ENCODE data around the gene ADPRS. TPM values are rescaled to one million over a fixed set of nuclear protein-coding genes. Genes with fewer than 3 reads are reported as not detected.

Gene ADPRS
- total and polyA plus RNA-seq, 7 donors = 21.6 to 49.6 (median 30.0) TPM

GRCh38 chr1:36139521-36139920 lies 50.8 kb downstream of the ADPRS start:
- H3K27me3 ChIP-seq = no peaks in the 10 kb centered on the region
- H3K4me3 ChIP-seq = no peak overlapping the region
- intact Hi-C loops (cut with DNase I) = no loop called here
- 90 to 96% methylated on average over 5 of the region's 5 CpGs for WGBS, 2 donors
- H3K27ac ChIP-seq = peak overlapping the region in 1 of 4 donors; percentile 33
- TF ChIP-seq EP300 (IDR thresholded peaks at IDR 0.05) (no peak), POLR2AphosphoS5 (IDR thresholded peaks at IDR 0.05) (no peak), POLR2A (IDR thresholded peaks at IDR 0.05) (no peak), CTCF (IDR thresholded peaks at IDR 0.05) (no peak)
- DNase-seq = no peak
- H3K4me1 ChIP-seq = peaks cover 0 to 59% (median 48%) of the 10 kb centered on the region in 4 donors
- H3K36me3 ChIP-seq = peaks cover 7 to 35% (median 16%) of the 10 kb centered on the region in 4 donors
- H3K9me3 ChIP-seq = no peaks in the 10 kb centered on the region

- intact Hi-C loops (cut with DNase I) = no loop called here
- 11 to 20% methylated on average over 1 of the region's 1 CpG for WGBS, 2 donors
- H3K4me1 ChIP-seq = peaks cover 0 to 36% (median 22%) of the 10 kb centered on the region in 4 donors
- H3K27ac ChIP-seq = peak overlapping the region in 2 of 4 donors; percentile 4 to 25
- H3K36me3 ChIP-seq = peaks cover 7 to 30% (median 15%) of the 10 kb centered on the region in 4 donors
- H3K9me3 ChIP-seq = no peaks in the 10 kb centered on the region
- no peak for DNase-seq
- H3K27me3 ChIP-seq = no peaks in the 10 kb centered on the region
- TF ChIP-seq CTCF (IDR thresholded peaks at IDR 0.05) (no peak), EP300 (IDR thresholded peaks at IDR 0.05) (no peak), POLR2A (IDR thresholded peaks at IDR 0.05) (no peak), POLR2AphosphoS5 (IDR thresholded peaks at IDR 0.05) (no peak)
- no peak overlapping the region for H3K4me3 ChIP-seq
Observed at GRCh38 chr1:36142121-36142520, 53.4 kb downstream of the ADPRS start.

- Histone ChIP-seq H3K4me3 (no peak overlapping the region), H3K4me1 (peaks cover 0 to 40% (median 24%) of the 10 kb centered on the region in 4 donors), H3K27ac (no peak overlapping the region), H3K9me3 (no peaks in the 10 kb centered on the region), H3K27me3 (no peaks in the 10 kb centered on the region), H3K36me3 (peaks cover 2 to 19% (median 6%) of the 10 kb centered on the region in 4 donors)
- intact Hi-C loops (cut with DNase I) = no loop called here
- WGBS, 2 donors = 85 to 92% methylated on average over 4 of the region's 4 CpGs
- no peak for TF ChIP-seq POLR2A (IDR thresholded peaks at IDR 0.05)
- TF ChIP-seq POLR2AphosphoS5 (IDR thresholded peaks at IDR 0.05) = no peak
- no peak for TF ChIP-seq EP300 (IDR thresholded peaks at IDR 0.05)
- TF ChIP-seq CTCF (IDR thresholded peaks at IDR 0.05) = no peak
- no peak for DNase-seq
Observed at GRCh38 chr1:36143424-36143823, 54.7 kb downstream of the ADPRS start.

Other genes with a start within 250 kb of the ADPRS start
- 10 to 100 TPM; 17.1 to 26.3 (median 19.6) TPM for gene AGO1, start 205.7 kb upstream of the ADPRS start, total RNA-seq
- gene AGO1, start 205.7 kb upstream of the ADPRS start, polyA plus RNA-seq = 1 to 10 TPM; 3.0 to 8.9 (median 3.9) TPM
- gene AGO3, start 157.8 kb upstream of the ADPRS start, total RNA-seq = 10 to 100 TPM; 18.5 to 27.4 (median 19.3) TPM
- gene AGO3, start 157.8 kb upstream of the ADPRS start, polyA plus RNA-seq = 1 to 10 TPM in 2 of 3 donors, under 1 TPM in 1; 0.60 to 5.6 (median 1.2) TPM
- gene TEKT2, start 4.8 kb upstream of the ADPRS start, total RNA-seq = under 1 TPM in 1 of 4 donors, not detected in 3; 0.33 TPM
- gene TEKT2, start 4.8 kb upstream of the ADPRS start, polyA plus RNA-seq = under 1 TPM in 1 of 3 donors, not detected in 2; 0.19 TPM
- gene COL8A2, start 36.3 kb downstream of the ADPRS start, total RNA-seq = 10 to 100 TPM in 1 of 4 donors, 1 to 10 TPM in 3; 1.8 to 13.0 (median 4.3) TPM
- 1 to 10 TPM in 2 of 3 donors, under 1 TPM in 1; 0.60 to 3.2 (median 2.4) TPM for gene COL8A2, start 36.3 kb downstream of the ADPRS start, polyA plus RNA-seq
- gene TRAPPC3, start 60.6 kb downstream of the ADPRS start, total RNA-seq = 100 to 1,000 TPM; 108 to 177 (median 129) TPM
- gene TRAPPC3, start 60.6 kb downstream of the ADPRS start, polyA plus RNA-seq = 100 to 1,000 TPM in 1 of 3 donors, 10 to 100 TPM in 2; 75.1 to 102 (median 80.9) TPM
- gene MAP7D1, start 67.3 kb downstream of the ADPRS start, total RNA-seq = 100 to 1,000 TPM; 104 to 226 (median 129) TPM
- 10 to 100 TPM; 31.8 to 60.9 (median 57.1) TPM for gene MAP7D1, start 67.3 kb downstream of the ADPRS start, polyA plus RNA-seq
- 100 to 1,000 TPM in 1 of 4 donors, 10 to 100 TPM in 3; 77.8 to 104 (median 89.9) TPM for gene THRAP3, start 135.6 kb downstream of the ADPRS start, total RNA-seq
- 10 to 100 TPM; 25.4 to 52.0 (median 30.6) TPM for gene THRAP3, start 135.6 kb downstream of the ADPRS start, polyA plus RNA-seq
- 1 to 10 TPM in 2 of 4 donors, under 1 TPM in 2; 0.16 to 3.0 (median 1.0) TPM for gene SH3D21, start 217.5 kb downstream of the ADPRS start, total RNA-seq
- gene SH3D21, start 217.5 kb downstream of the ADPRS start, polyA plus RNA-seq = 1 to 10 TPM; 1.8 to 7.4 (median 5.8) TPM
- 100 to 1,000 TPM in 1 of 4 donors, 10 to 100 TPM in 3; 46.7 to 102 (median 71.0) TPM for gene EVA1B, start 234.8 kb downstream of the ADPRS start, total RNA-seq
- gene EVA1B, start 234.8 kb downstream of the ADPRS start, polyA plus RNA-seq = 10 to 100 TPM in 2 of 3 donors, 1 to 10 TPM in 1; 5.8 to 18.0 (median 17.2) TPM